Myocyte (in vitro differentiated cells): Measurements from ENCODE around the gene FMO4. TPM values are rescaled to one million over a fixed set of nuclear protein-coding genes. Genes with fewer than 3 reads are reported as not detected.
"Not testable (repeated sequence)": the region's sequence is repeated elsewhere in the genome, so short reads cannot be mapped to it uniquely, and the experiment has no call there.

ENCODE experiments used
- DNase-seq: peaks from one replicate; pipeline ENCODE4 v3.0.0-alpha.2; 2012; ENCODE audit warnings: low read depth
- total RNA-seq: library from RNA; depleted of rRNA; stranded (reverse); fragments of >200 nt; gene quantifications from 2 replicates; pipeline ENCODE4 v1.2.3, GENCODE V29; 2014

Gene FMO4
- total RNA-seq, 1 donor from 2014 or later, result 3.1 TPM

GRCh38 chr1:171384496-171384895 lies 70.5 kb downstream of the FMO4 start:
- no peak for DNase-seq

- DNase-seq, result no peak
These were observed 75.2 kb downstream of the FMO4 start for GRCh38 chr1:171389171-171389570.

GRCh38 chr1:171390740-171391139 lies 76.8 kb downstream of the FMO4 start:
- not testable (repeated sequence) for DNase-seq

Other genes with a start within 250 kb of the FMO4 start
- gene FMO3, start 223.3 kb upstream of the FMO4 start, total RNA-seq, result 0.62 TPM in 1 of 2 replicates, not detected in the other
- gene FMO2, start 128.9 kb upstream of the FMO4 start, total RNA-seq, result not detected in 2 replicates
- gene FMO1, start 65.7 kb upstream of the FMO4 start, total RNA-seq, result 0.08 TPM in 1 of 2 replicates, not detected in the other
- gene PRRC2C, start 171.3 kb downstream of the FMO4 start, total RNA-seq, result 45.9 and 47.7 TPM in 2 replicates